Measurements from ENCODE around the gene TROAP.
A peak's percentile ranks its signal among the peaks of the same experiment; 100 is the strongest.

DNA sequence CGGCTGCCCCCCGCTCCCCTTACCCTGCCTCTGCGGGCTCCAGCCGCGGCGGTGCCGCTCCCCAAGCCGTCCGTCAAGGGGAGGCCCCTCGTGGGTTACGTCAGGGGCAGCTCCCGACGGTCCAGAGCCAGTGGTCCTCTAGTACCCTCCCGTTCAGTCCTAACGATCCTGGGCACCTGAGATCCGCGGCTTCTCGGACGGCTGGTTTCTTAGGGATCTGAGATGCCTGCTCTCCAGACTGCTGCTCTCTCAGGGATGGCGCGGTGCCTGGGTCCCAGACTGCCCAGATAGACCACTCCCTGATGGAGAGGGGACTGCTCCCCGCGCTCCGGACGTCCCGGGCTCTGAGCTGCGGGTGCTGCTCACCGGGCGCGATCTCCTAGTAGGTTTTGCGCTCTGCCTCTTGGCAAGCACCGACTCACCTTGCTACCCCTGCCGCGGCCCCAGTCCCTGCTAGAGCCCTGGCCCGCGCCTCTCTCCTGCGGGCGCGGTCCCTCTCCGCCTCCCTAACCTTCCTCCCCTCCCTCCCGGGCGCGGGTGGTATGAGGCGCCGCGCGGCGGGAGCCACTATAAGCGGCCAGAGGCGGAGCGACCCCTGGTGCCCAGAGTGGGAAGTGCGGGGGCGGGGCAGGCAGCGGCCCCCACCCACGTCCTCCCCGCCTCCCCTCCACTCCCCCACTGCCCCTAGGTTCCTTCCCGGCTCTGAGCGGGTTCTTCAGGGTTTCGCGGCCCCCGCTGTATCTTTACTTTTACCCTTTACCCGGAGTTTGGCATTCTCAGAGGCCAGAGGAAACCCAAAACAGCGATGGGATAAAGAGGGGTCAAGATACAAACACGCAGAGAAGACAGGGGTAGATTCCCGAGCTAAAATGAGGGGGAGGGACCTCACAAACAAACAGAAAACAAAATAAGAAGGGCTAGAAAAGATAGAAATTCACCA is 13.9 kb downstream of the TROAP start, which contains the start of gene C1QL4:
- no peak for TF ChIP-seq POLR2A (IDR thresholded peaks at IDR 0.05)
- TF ChIP-seq, protein P1, sequence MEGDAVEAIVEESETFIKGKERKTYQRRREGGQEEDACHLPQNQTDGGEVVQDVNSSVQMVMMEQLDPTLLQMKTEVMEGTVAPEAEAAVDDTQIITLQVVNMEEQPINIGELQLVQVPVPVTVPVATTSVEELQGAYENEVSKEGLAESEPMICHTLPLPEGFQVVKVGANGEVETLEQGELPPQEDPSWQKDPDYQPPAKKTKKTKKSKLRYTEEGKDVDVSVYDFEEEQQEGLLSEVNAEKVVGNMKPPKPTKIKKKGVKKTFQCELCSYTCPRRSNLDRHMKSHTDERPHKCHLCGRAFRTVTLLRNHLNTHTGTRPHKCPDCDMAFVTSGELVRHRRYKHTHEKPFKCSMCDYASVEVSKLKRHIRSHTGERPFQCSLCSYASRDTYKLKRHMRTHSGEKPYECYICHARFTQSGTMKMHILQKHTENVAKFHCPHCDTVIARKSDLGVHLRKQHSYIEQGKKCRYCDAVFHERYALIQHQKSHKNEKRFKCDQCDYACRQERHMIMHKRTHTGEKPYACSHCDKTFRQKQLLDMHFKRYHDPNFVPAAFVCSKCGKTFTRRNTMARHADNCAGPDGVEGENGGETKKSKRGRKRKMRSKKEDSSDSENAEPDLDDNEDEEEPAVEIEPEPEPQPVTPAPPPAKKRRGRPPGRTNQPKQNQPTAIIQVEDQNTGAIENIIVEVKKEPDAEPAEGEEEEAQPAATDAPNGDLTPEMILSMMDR (IDR thresholded peaks at IDR 0.05): peak; percentile 49 to 72 (median 55)
- TF ChIP-seq POLR2AphosphoS5 (IDR thresholded peaks at IDR 0.05): no peak

All from breast epithelium (tissue), 3 donors.